ENCODE results near the gene SNORC.
"Not testable (repeated sequence)": the region's sequence is repeated elsewhere in the genome, so short reads cannot be mapped to it uniquely, and the experiment has no call there.

Gene SNORC

GRCh38 chr2:232870018-232870765 is at the start of gene SNORC:
SNORC (plus strand) TSS chr2:232870264; CDS start chr2:232870342, 78 bp downstream.
- no peak for FAIRE-seq

DNA sequence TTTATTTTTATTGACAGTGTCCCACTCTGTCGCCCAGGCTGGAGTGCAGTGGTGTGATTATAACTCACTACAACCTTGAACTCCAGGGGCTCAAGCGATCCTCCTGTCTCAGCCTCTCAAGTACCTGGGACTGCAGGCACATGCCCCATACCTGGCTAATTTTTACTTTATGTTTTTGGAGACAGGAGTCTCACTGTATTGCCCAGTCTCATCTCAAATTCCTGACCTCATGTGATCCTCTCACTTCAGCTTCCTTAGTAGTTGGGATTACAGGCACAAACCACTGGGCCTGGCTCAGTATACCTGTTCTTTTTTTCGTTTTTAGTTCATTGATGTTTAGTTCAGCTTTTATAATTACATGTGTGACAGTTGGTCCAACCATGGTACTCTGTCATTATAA is 40.1 kb upstream of the SNORC start:
- FAIRE-seq: no peak

- FAIRE-seq: no peak
These were observed 38.6 kb upstream of the SNORC start for GRCh38 chr2:232831496-232831895.

- no peak for FAIRE-seq
These were observed 36.2 kb upstream of the SNORC start for GRCh38 chr2:232833830-232834229.

- no peak for FAIRE-seq
These were observed 34.3 kb upstream of the SNORC start for GRCh38 chr2:232835687-232836208.

DNA sequence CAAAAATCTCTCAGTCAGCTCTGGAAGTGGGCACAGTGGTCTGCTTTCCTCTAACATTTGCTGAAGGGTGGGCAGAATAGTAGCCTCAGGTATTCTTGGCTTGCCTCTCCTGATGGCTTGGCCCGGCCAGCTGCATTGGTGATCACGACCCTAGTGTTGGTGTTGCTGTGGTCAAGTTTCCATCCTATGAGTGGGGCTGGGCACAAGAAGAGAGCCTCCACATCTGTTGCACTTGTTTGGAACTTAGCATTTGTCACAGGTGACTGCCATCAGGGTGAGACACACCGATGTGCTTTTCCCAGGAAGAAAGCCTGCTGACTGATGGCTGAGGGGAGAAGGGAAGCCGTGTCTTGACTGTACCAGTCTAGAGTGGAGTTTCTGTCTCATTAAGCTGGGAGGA is 33.1 kb upstream of the SNORC start:
- FAIRE-seq: no peak

GRCh38 chr2:232838406-232838874 is 31.6 kb upstream of the SNORC start:
- no peak for FAIRE-seq

DNA sequence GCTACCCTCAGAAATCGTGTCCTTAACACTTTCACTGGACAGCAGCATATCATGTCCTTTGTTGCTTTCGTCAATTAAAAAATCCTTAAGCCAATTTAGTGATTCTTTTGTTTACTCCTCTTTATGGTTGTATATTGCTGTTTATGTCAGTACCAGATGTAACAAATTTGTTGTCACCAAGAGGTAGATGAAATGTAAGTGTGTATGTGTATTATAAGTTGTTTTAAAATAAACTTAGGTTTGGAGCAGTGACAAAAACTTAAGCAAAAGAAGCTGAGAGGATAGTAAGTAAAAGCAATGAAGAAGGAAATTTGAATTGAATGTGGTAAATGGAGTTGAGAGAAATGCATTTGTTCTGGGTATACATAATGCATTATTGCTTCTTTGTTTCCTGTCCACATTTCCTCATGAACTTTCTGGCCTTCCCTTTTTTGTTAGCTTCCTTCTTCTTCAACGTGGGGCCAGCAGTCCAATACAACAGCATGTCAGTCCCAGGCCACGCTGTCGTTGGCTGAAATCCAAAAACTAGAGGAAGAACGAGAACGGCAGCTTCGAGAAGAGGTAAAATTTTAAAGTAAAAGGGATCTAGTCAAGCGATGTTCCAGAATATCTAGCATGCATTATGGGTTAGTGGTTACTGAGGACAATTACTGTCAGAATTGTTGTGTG is 30.5 kb upstream of the SNORC start:
- FAIRE-seq: no peak

DNA sequence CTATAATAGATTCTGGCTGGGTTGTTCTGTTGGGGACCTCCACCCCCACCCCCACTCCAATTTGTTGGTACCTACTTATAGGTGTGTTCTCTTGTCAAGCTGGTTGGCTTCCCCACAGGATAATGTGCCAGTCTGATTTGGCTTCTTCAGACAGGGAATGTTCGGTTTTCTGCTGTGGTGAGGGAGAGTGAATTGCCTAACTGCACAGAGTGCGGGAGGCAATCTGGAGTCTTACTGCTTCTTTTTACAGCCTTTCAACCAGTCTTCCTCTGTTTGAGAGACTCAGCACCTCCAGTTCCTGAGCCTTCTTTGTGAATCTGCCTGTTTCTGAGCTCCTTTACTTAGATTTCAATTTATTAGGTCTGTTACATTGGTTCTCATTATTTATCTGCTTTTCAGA is 27.4 kb upstream of the SNORC start:
- no peak for FAIRE-seq

DNA sequence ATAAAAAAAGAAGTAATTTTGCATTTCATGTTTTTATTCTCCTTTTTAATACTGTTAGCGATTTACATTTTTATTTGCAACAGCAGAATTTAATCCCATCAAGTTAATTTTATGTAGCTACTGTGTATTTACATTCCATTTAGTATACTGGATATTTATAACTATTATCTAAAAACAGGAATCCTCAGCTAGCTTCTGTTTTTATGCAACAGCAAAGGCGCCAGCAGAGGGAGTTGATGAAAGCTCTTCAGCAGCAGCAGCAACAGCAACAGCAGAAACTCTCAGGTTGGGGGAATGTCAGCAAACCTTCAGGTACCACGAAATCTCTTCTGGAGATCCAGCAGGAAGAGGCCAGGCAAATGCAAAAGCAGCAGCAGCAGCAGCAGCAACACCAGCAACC is 26.2 kb upstream of the SNORC start:
- no peak for FAIRE-seq

- no peak for FAIRE-seq
These were observed 24.0 kb upstream of the SNORC start for GRCh38 chr2:232846055-232846454.

DNA sequence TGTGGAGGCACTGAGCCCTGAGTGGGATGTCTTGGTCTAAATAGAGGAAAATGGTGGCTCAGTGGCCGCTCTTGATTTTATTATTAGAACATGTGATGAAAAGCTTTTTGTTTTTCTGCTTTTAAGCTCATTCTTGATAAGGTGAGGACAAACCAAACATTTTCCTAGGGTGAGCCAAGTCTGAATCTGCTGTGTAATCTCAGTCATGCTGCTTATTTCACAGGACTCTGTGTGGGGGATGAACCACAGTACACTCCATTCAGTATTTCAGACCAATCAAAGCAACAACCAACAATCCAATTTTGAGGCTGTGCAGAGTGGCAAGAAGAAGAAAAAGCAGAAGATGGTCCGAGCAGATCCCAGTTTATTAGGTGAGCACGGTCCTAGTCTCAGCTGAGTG is 20.0 kb upstream of the SNORC start:
- FAIRE-seq: no peak

DNA sequence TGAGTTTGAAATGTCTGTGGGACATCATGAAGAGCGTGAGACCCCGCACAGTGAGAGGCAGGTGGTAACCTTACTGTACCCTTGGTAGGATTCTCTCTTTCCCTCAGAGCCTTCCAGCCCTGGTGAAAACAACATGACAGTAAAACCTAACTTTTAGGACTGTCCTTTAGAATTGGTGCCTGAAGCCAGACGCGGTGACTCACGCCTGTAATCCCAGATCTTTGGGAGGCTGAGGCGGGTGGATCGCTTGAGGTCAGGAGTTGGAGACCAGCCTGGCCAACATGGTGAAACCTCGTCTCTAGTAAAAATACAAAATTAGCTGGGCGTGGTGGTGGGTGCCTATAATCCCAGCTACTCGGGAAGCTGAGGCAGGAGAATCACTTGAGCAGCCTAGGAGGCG is 18.0 kb upstream of the SNORC start:
- not testable (repeated sequence) for FAIRE-seq

DNA sequence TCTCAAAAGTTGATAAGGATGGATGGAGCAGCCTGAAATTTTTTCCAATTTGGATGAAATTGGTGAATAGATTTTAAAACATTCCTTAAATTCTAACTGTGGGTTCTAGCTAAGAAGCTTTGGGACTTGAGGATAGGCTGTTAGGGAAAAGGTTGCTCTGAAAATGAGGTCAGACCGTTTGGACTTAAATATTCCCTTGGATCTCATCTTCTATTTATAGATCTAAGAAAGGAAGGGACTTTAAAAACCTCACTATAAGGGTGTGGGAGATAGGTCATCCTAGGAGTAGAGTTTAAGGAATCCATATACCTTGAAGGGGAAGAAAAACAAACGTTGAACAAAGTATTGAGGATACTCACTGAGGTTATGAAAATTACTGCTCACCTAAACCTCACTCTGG is 17.4 kb upstream of the SNORC start:
- FAIRE-seq: no peak

- no peak for FAIRE-seq
These were observed 16.0 kb upstream of the SNORC start for GRCh38 chr2:232854082-232854481.

DNA sequence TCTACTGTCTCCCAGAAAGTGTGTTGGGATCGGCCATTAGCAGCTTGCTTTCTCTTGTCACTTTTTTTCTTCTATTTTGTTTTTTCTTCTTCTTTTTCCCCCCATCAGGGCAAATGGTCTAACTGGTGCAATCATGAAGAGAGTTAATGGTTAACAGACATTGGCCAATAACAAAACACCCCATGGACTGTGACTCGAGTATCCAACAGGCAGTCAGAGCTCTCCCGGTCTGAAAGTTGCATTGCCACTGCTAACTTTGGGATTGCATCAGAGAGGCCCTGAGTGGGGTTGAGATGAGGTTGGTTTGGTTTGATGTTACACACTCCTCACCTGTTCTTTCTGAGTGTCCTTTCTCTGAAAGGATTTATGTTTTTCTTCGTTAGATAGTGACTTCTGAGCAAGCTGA is 12.9 kb upstream of the SNORC start:
- no peak for FAIRE-seq

- FAIRE-seq: no peak
These were observed 10.6 kb upstream of the SNORC start for GRCh38 chr2:232859385-232859916.

DNA sequence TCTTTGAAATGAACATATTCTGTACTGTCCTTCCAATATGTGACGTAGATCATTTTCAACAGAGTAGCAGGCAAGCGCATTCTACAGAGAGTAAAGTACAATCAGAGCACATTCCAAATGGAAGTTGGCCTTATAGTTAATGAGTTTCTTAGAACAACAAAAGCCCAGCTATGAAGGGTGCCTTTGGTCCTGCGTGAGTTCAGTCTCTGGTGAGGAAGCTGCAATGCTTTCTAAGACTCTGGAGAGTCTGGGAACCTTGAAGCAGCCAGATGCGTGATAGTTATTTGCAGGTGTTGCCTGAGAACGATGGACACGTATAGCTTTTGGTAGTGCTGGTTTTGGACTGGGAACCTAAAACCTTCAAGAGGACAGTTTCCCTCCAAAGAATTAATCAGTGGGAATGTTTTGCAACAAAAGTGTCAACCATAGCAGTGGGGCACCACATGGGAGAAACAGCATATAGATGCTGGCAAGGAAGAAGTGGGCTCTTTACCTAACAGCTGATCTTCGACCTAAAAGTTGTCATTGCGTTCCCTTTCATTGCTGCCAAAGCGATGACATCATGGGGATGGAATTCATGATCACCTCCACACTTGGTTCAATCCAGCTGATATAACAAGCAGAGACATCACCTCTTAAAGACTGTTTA is 9.3 kb upstream of the SNORC start:
- FAIRE-seq: no peak

GRCh38 chr2:232861353-232861752 is 8.7 kb upstream of the SNORC start:
- FAIRE-seq: no peak

DNA sequence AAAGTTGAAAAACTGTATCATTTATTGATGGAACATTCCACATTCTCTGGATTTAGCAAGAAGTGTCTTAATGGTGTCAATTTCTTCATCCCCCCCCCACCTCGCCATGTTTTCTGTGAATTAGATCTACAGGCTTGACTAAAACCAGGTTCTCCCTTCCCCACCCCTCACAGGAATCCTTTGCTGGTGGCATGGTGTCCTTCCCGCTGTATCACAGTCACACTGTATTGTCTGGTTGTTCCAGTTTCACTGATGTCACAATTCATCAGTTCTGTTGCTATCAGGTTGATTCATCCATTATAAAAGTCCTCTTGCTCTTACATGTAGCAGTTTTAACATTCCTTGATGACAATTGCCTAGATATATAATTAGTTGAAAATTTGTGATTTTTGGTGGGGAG is 6.1 kb upstream of the SNORC start:
- no peak for FAIRE-seq

- no peak for FAIRE-seq
These were observed 4.9 kb upstream of the SNORC start for GRCh38 chr2:232865165-232865564.

GRCh38 chr2:232866104-232866503 is 4.0 kb upstream of the SNORC start:
- no peak for FAIRE-seq

Measured in TTC549 (cell line).